SK-N-SH (cell line): ENCODE measurements around the gene LRRC36. TPM values are rescaled to one million over a fixed set of nuclear protein-coding genes. Genes with fewer than 3 reads are reported as not detected.

Experiments used
- CTCF ChIA-PET: fragments of 300-600, 350-600 bp; formaldehyde crosslinking; extraction: SDS; loops from one replicate; lab custom pipeline; 2021; lab: Yijun Ruan, JAX
- POLR2A ChIA-PET: fragments of 350-600 bp; sonication (Branson Sonifier 250); formaldehyde crosslinking; extraction: SDS; loops from one replicate; lab custom pipeline; 2020; ENCODE audit warnings: antibody characterized with exemption, inconsistent platforms; lab: Yijun Ruan, JAX
- DNase-seq: peaks from one replicate; pipeline ENCODE4 v3.0.0; 2012
- H2AFZ ChIP-seq: fragments of 200-600 bp; sonication (generic); 2 replicates; pipeline ENCODE4 v1.8.1; 2016; ENCODE audit warnings: antibody characterized with exemption, mild to moderate bottlenecking, low read depth
- H3F3A ChIP-seq: fragments of 200-600 bp; sonication (generic); replicated peaks from 2 replicates; pipeline ENCODE3; 2016; ENCODE audit warnings: antibody characterized with exemption, mild to moderate bottlenecking; ENCODE audit not compliant: insufficient read depth
- H3K27ac ChIP-seq, 2 experiments: fragments of 200-500 bp in 1 of 2; fragments of 200-600 bp in 1 of 2; sonication (Bioruptor generic) in 1 of 2; sonication (generic), shearing (Covaris generic) in 1 of 2; 2 replicates each; pipeline versions ENCODE4 v1.5.1 to v1.6.1; 2014 to 2016; ENCODE audit warnings: low read depth in 2 of 2, inconsistent platforms in 1 of 2, low read length in 1 of 2, mild to moderate bottlenecking in 1 of 2, mixed read lengths in 1 of 2
- H3K27me3 ChIP-seq: fragments of 200-600 bp; sonication (generic), shearing (Covaris generic); 2 replicates; pipeline ENCODE4 v1.6.1; 2016; ENCODE audit warnings: mixed run types; ENCODE audit not compliant: insufficient read depth
- H3K36me3 ChIP-seq, 2 experiments: fragments of 200-500 bp in 1 of 2; fragments of 200-600 bp in 1 of 2; sonication (Bioruptor generic) in 1 of 2; sonication (generic) in 1 of 2; replicated peaks in 1 of 2; 2 replicates each; pipeline versions ENCODE3 to v1.5.1; 2014 to 2016; ENCODE audit warnings: low read length in 1 of 2, mild to moderate bottlenecking in 1 of 2; ENCODE audit not compliant: insufficient read depth in 2 of 2, control insufficient read depth in 1 of 2
- H3K4me1 ChIP-seq, 2 experiments: fragments of 200-500 bp in 1 of 2; fragments of 200-600 bp in 1 of 2; sonication (Bioruptor generic) in 1 of 2; sonication (generic), shearing (Covaris generic) in 1 of 2; 2 replicates each; pipeline versions ENCODE4 v1.5.1 to v1.6.1; 2014 to 2016; ENCODE audit warnings: low read depth in 1 of 2, low read length in 1 of 2, mixed run types in 1 of 2; ENCODE audit not compliant: insufficient read depth in 2 of 2, control insufficient read depth in 1 of 2
- H3K4me2 ChIP-seq: fragments of 200-600 bp; sonication (generic), shearing (Covaris generic); 2 replicates; pipeline ENCODE4 v1.6.1; 2017; ENCODE audit warnings: mixed run types
- H3K4me3 ChIP-seq, 2 experiments: fragments of 200-500 bp in 1 of 2; fragments of 200-600 bp in 1 of 2; sonication (Bioruptor generic) in 1 of 2; sonication (generic), shearing (Covaris generic) in 1 of 2; 2 replicates each; pipeline versions ENCODE4 v1.5.1 to v1.8.1; 2014 to 2016; ENCODE audit warnings: low read depth in 2 of 2, inconsistent platforms in 1 of 2, low read length in 1 of 2, mild to moderate bottlenecking in 1 of 2, mixed read lengths in 1 of 2, moderate library complexity in 1 of 2
- H3K79me2 ChIP-seq: fragments of 200-600 bp; sonication (generic); 2 replicates; pipeline ENCODE4 v1.8.1; 2017; ENCODE audit warnings: mild to moderate bottlenecking; ENCODE audit not compliant: insufficient read depth
- H3K9ac ChIP-seq: fragments of 200-600 bp; sonication (generic); 2 replicates; pipeline ENCODE4 v1.6.1; 2017; ENCODE audit warnings: mixed run types
- H3K9me2 ChIP-seq: fragments of 200-600 bp; sonication (generic); 2 replicates; pipeline ENCODE4 v1.6.1; 2017; ENCODE audit warnings: mixed run types
- H3K9me3 ChIP-seq: fragments of 200-600 bp; sonication (generic); 2 replicates; pipeline ENCODE4 v1.6.1; 2017; ENCODE audit warnings: mixed run types, mild to moderate bottlenecking, moderate library complexity
- H4K20me1 ChIP-seq: fragments of 200-600 bp; sonication (generic); 2 replicates; pipeline ENCODE4 v1.6.1; 2017; ENCODE audit warnings: mild to moderate bottlenecking, mixed run types; ENCODE audit not compliant: insufficient read depth
- CHD2 ChIP-seq: fragments of 150-350 bp; IDR thresholded peaks from 2 replicates; pipeline ENCODE4 v1.6.1; 2018; ENCODE audit warnings: low read length; ENCODE audit not compliant: partially characterized antibody
- ELF1 ChIP-seq: IDR thresholded peaks from 2 replicates; pipeline ENCODE4 v1.4.0; 2012
- EZH2phosphoT487 ChIP-seq: fragments of 200-600 bp; sonication (generic); IDR thresholded peaks from 2 replicates; pipeline ENCODE4 v1.6.1; 2017; ENCODE audit warnings: low read depth, mixed run types, mild to moderate bottlenecking, antibody characterized with exemption, moderate library complexity, borderline replicate concordance
- FOXM1 ChIP-seq: IDR thresholded peaks from 2 replicates; pipeline ENCODE4 v1.4.0; 2012; ENCODE audit warnings: low read depth, mild to moderate bottlenecking
- GABPA ChIP-seq: IDR thresholded peaks from 2 replicates; pipeline ENCODE4 v1.4.0; 2012; ENCODE audit warnings: low read depth, mild to moderate bottlenecking
- IRF3 ChIP-seq: fragments of 150-350 bp; IDR thresholded peaks from 2 replicates; pipeline ENCODE4 v1.6.1; 2016; ENCODE audit warnings: mild to moderate bottlenecking, low read depth, low read length
- JUND ChIP-seq: IDR thresholded peaks from 2 replicates; pipeline ENCODE4 v1.4.0; 2012
- MAX ChIP-seq: IDR thresholded peaks from 2 replicates; pipeline ENCODE4 v1.4.0; 2012; ENCODE audit warnings: low read depth
- MEF2A ChIP-seq: IDR thresholded peaks from 2 replicates; pipeline ENCODE4 v1.4.0; 2012; ENCODE audit warnings: low read depth, borderline replicate concordance
- NFIC ChIP-seq: IDR thresholded peaks from 2 replicates; pipeline ENCODE4 v1.4.0; 2012; ENCODE audit warnings: borderline replicate concordance
- RAD21 ChIP-seq: IDR thresholded peaks from 2 replicates; pipeline ENCODE4 v1.6.1; 2012; ENCODE audit warnings: mild to moderate bottlenecking, low read length
- REST ChIP-seq: IDR thresholded peaks from 2 replicates; pipeline ENCODE4 v1.6.1; 2012; ENCODE audit warnings: mild to moderate bottlenecking, low read depth, low read length, moderate library complexity
- RXRA ChIP-seq: IDR thresholded peaks from 2 replicates; pipeline ENCODE4 v1.4.0; 2012; ENCODE audit warnings: low read depth, mild to moderate bottlenecking, borderline replicate concordance
- SIN3A ChIP-seq: IDR thresholded peaks from 2 replicates; pipeline ENCODE4 v1.6.1; 2012; ENCODE audit warnings: low read depth, mild to moderate bottlenecking, low read length, moderate library complexity, borderline replicate concordance
- SMC3 ChIP-seq: IDR thresholded peaks from 2 replicates; pipeline ENCODE4 v1.6.1; 2012; ENCODE audit warnings: low read depth, low read length, improper control_type of control experiment
- USF2 ChIP-seq: fragments of 150-350 bp; IDR thresholded peaks from 2 replicates; pipeline ENCODE4 v1.6.1; 2017; ENCODE audit warnings: antibody characterized with exemption, low read length, low read depth, borderline replicate concordance
- WGBS: methylation state at CpG from one replicate; pipeline ENCODE4 v1.1.6; 2017; ENCODE audit warnings: low lambda C conversion rate; 5-methylcytosine and 5-hydroxymethylcytosine counted together
- polyA plus RNA-seq, 3 experiments: library from polyadenylated mRNA; depleted of rRNA; stranded (reverse); fragments of >200 nt; gene quantifications; 2 replicates each; pipeline ENCODE4 v1.2.3, GENCODE V29; 2012
- TF ChIP-seq, protein P1 (sequence below): IDR thresholded peaks from 2 replicates; pipeline ENCODE4 v1.4.0; 2012; ENCODE audit warnings: low read depth, borderline replicate concordance
- TF ChIP-seq, protein P2 (sequence below): fragments of 200-600 bp; sonication (generic); IDR thresholded peaks from 2 replicates; pipeline ENCODE4 v1.6.1; 2017; ENCODE audit warnings: antibody characterized with exemption, mild to moderate bottlenecking, moderate library complexity

The LRRC36 gene
- polyA plus RNA-seq, 1 of the 3 experiments (the other 2 are of a cell fraction): 0.92 TPM

DNA sequence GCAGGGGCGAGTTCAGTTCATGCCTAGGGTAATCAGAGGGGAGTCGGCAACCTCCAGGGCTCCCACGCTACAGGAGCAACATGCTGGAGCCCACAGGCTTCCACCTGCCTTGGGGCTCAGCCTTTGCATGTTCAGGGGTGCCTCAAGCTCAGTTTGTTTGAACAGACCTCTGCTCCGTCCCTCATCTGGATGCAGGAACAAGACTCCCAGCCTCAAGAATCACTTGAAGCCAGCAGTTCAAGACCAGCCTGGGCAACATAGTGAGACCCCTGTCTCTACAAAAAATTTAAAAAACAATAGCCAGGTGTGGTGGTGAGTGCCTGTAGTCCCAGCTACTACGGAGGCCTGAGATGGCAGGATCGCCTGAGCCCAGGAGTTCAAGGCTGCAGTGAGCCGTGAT is 99.4 kb downstream of the LRRC36 start:
- Histone ChIP-seq H3K9ac (no peak overlapping the region), H2AFZ (no peak overlapping the region), H3K4me2 (no peak overlapping the region), H3K4me3 (no peak overlapping the region), H3K27ac (no peak overlapping the region), H3F3A (no peaks in the 10 kb centered on the region), H3K9me3 (no peaks in the 10 kb centered on the region), H3K9me2 (no peaks in the 10 kb centered on the region), H3K36me3 (no peaks in the 10 kb centered on the region), H3K79me2 (no peaks in the 10 kb centered on the region), H3K27me3 (no peaks in the 10 kb centered on the region; the same call in 1 of the 2 replicates), H4K20me1 (no peaks in the 10 kb centered on the region), H3K4me1 (peaks cover 0 to 6% of the 10 kb centered on the region in 2 experiments; a peak in 1 of 4 replicates)
- CTCF ChIA-PET: interaction anchor here (0.8 to 5.9 kb wide), 8 partner anchors 8 to 148 kb away, joined by 3 to 76 read pairs (median 4); partner anchors contain the start of genes ATP6V0D1 and ZDHHC1
- TF ChIP-seq EZH2phosphoT487 (no peak), FOXM1 (no peak), IRF3 (no peak), SMC3 (no peak), ELF1 (no peak), SIN3A (no peak), RXRA (no peak), GABPA (no peak), MEF2A (no peak), RAD21 (no peak), CHD2 (no peak), NFIC (no peak)
- TF ChIP-seq, protein P1, sequence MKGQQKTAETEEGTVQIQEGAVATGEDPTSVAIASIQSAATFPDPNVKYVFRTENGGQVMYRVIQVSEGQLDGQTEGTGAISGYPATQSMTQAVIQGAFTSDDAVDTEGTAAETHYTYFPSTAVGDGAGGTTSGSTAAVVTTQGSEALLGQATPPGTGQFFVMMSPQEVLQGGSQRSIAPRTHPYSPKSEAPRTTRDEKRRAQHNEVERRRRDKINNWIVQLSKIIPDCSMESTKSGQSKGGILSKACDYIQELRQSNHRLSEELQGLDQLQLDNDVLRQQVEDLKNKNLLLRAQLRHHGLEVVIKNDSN: no peak
- DNase-seq: no peak
- POLR2A ChIA-PET: no interaction called here
- 92% methylated on average over 7 of the region's 7 CpGs for WGBS

DNA sequence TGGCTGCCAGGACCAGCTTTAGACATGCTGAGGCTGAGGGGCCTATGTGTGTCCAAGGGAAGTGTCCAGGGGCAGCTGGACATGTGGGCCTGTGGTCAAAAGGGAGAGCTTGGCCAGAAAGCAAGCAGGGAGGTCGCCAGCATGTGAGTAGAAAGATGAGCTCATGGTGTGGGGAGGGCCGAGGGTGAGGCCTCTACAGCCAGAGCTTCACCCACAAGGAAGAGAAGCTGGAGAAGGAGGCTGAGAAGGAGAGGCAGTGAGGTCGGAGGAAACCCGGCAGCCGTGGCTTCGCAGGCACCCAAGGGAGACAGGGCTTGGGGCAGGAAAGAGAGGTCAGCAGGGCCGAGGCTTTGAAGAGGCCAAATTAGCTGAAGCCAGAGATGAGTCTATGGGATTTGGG is 100.3 kb downstream of the LRRC36 start:
- Histone ChIP-seq H3K4me2 (no peak overlapping the region), H3K36me3 (no peaks in the 10 kb centered on the region), H3K9me3 (no peaks in the 10 kb centered on the region), H3K79me2 (no peaks in the 10 kb centered on the region), H4K20me1 (no peaks in the 10 kb centered on the region), H3K4me3 (no peak overlapping the region), H3K4me1 (peaks cover 0 to 12% of the 10 kb centered on the region in 2 experiments; a peak in 1 of 4 replicates), H2AFZ (no peak overlapping the region), H3F3A (no peaks in the 10 kb centered on the region), H3K27ac (no peak overlapping the region), H3K27me3 (no peaks in the 10 kb centered on the region; the same call in 1 of the 2 replicates), H3K9me2 (no peaks in the 10 kb centered on the region), H3K9ac (no peak overlapping the region)
- POLR2A ChIA-PET: no interaction called here
- DNase-seq: no peak
- CTCF ChIA-PET: interaction anchor here (0.6 to 5.9 kb wide), 11 partner anchors 9 to 108 kb away, joined by 3 to 76 read pairs (median 6); partner anchors contain the start of genes ATP6V0D1, KCTD19, LRRC36 and ZDHHC1
- 69% methylated on average over 7 of the region's 7 CpGs for WGBS
- no peak for TF ChIP-seq SIN3A
- TF ChIP-seq, protein P2, sequence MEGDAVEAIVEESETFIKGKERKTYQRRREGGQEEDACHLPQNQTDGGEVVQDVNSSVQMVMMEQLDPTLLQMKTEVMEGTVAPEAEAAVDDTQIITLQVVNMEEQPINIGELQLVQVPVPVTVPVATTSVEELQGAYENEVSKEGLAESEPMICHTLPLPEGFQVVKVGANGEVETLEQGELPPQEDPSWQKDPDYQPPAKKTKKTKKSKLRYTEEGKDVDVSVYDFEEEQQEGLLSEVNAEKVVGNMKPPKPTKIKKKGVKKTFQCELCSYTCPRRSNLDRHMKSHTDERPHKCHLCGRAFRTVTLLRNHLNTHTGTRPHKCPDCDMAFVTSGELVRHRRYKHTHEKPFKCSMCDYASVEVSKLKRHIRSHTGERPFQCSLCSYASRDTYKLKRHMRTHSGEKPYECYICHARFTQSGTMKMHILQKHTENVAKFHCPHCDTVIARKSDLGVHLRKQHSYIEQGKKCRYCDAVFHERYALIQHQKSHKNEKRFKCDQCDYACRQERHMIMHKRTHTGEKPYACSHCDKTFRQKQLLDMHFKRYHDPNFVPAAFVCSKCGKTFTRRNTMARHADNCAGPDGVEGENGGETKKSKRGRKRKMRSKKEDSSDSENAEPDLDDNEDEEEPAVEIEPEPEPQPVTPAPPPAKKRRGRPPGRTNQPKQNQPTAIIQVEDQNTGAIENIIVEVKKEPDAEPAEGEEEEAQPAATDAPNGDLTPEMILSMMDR: no peak
- TF ChIP-seq USF2: no peak
- TF ChIP-seq GABPA: no peak
- no peak for TF ChIP-seq MAX
- TF ChIP-seq JUND: no peak
- TF ChIP-seq RXRA: no peak
- no peak for TF ChIP-seq REST
- no peak for TF ChIP-seq RAD21
- TF ChIP-seq MEF2A: no peak
- TF ChIP-seq FOXM1: no peak
